ENCODE data around the gene DNAJB14. TPM values are rescaled to one million over a fixed set of nuclear protein-coding genes. Genes with fewer than 3 reads are reported as not detected.

DNAJB14 gene
- total RNA-seq, 1 donor from 2014 or later, result 60.5 TPM

- Histone ChIP-seq H3K27ac (ENCODE audit: low read depth, low read length) (no peak overlapping the region), H3K4me1 (ENCODE audit: insufficient read depth, low read length) (no peaks in the 10 kb centered on the region), H3K36me3 (ENCODE audit: insufficient read depth, low read length) (peaks cover 3% of the 10 kb centered on the region), H3K79me2 (ENCODE audit: insufficient read depth, low read length) (no peaks in the 10 kb centered on the region), H3K4me2 (ENCODE audit: low read length) (no peak overlapping the region), H2AFZ (ENCODE audit: low read depth, low read length) (no peak overlapping the region), H3K4me3 (ENCODE audit: insufficient read depth, low read depth, low read length) (no peak overlapping the region), H4K20me1 (ENCODE audit: insufficient read depth, low read length) (no peaks in the 10 kb centered on the region), H3K27me3 (ENCODE audit: insufficient read depth, low read length) (no peaks in the 10 kb centered on the region), H3K9ac (ENCODE audit: low read length) (no peak overlapping the region), H3K9me3 (ENCODE audit: insufficient read depth, low read depth, low read length) (no peaks in the 10 kb centered on the region)
- Mint-ChIP-seq H3K27me3 (ENCODE audit: low read depth, unreplicated experiment) (no peaks in the 10 kb centered on the region), H3K4me1 (ENCODE audit: low read depth, unreplicated experiment) (peaks cover 5% of the 10 kb centered on the region), H3K36me3 (ENCODE audit: low read depth, unreplicated experiment) (peaks cover 1% of the 10 kb centered on the region), H3K4me3 (ENCODE audit: unreplicated experiment) (no peak overlapping the region), H3K27ac (ENCODE audit: unreplicated experiment) (no peak overlapping the region), H3K9me3 (ENCODE audit: unreplicated experiment) (no peaks in the 10 kb centered on the region)
- no peak for TF ChIP-seq EZH2 (IDR thresholded peaks at IDR 0.05; ENCODE audit: insufficient read depth, low read length)
- TF ChIP-seq CTCF (IDR thresholded peaks at IDR 0.05; ENCODE audit: insufficient read depth, low read depth, low read length), result no peak
- no peak for DNase-seq (ENCODE audit: low read depth)
- FAIRE-seq, result no peak
Measured at GRCh38 chr4:99872570-99872969, 73.8 kb downstream of the DNAJB14 start.

- Histone ChIP-seq H2AFZ (ENCODE audit: low read depth, low read length) (peak overlapping the region; percentile 50), H3K4me2 (ENCODE audit: low read length) (peak overlapping the region; percentile 34), H3K27me3 (ENCODE audit: insufficient read depth, low read length) (no peaks in the 10 kb centered on the region), H3K4me1 (ENCODE audit: insufficient read depth, low read length) (no peaks in the 10 kb centered on the region), H3K9ac (ENCODE audit: low read length) (no peak overlapping the region), H3K4me3 (ENCODE audit: insufficient read depth, low read depth, low read length) (no peak overlapping the region), H3K36me3 (ENCODE audit: insufficient read depth, low read length) (no peaks in the 10 kb centered on the region), H4K20me1 (ENCODE audit: insufficient read depth, low read length) (no peaks in the 10 kb centered on the region), H3K9me3 (ENCODE audit: insufficient read depth, low read depth, low read length) (no peaks in the 10 kb centered on the region), H3K79me2 (ENCODE audit: insufficient read depth, low read length) (no peaks in the 10 kb centered on the region), H3K27ac (ENCODE audit: low read depth, low read length) (no peak overlapping the region)
- no peaks in the 10 kb centered on the region for H3K9me3 Mint-ChIP-seq (ENCODE audit: unreplicated experiment)
- FAIRE-seq (peak; percentile 88), DNase-seq (ENCODE audit: low read depth) (peak; percentile 40)
- H3K36me3 Mint-ChIP-seq (ENCODE audit: low read depth, unreplicated experiment), result no peaks in the 10 kb centered on the region
- H3K27ac Mint-ChIP-seq (ENCODE audit: unreplicated experiment), result peak overlapping the region; percentile 20
- no peaks in the 10 kb centered on the region for H3K27me3 Mint-ChIP-seq (ENCODE audit: low read depth, unreplicated experiment)
- peaks cover 7% of the 10 kb centered on the region for H3K4me1 Mint-ChIP-seq (ENCODE audit: low read depth, unreplicated experiment)
- H3K4me3 Mint-ChIP-seq (ENCODE audit: unreplicated experiment), result no peak overlapping the region
- TF ChIP-seq CTCF (IDR thresholded peaks at IDR 0.05; ENCODE audit: insufficient read depth, low read depth, low read length) (no peak), EZH2 (IDR thresholded peaks at IDR 0.05; ENCODE audit: insufficient read depth, low read length) (no peak)
Measured at GRCh38 chr4:99868126-99868596, 78.3 kb downstream of the DNAJB14 start.

DNA sequence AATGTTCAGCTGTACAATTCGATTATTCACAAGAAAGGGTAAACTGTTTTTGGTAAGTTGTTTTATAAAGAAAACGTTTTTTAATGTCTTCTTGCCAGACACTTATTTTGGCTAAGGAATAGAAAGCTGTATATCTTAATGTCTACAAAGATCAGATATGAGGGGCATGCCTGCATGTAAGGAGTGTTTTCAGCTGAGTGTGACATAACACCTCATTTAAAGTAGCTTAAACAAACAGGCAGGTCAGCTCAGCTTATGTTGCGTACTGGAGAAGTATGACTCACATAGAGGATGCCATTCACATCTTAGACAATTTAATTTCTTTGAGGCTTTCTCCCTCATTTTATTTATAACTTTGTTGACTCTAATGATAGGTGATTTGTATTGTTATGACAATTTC lies 82.6 kb downstream of the DNAJB14 start:
- no peaks in the 10 kb centered on the region for H3K36me3 Mint-ChIP-seq (ENCODE audit: low read depth, unreplicated experiment)

More for the DNA sequence above, 82.6 kb downstream of the DNAJB14 start:
- TF ChIP-seq EZH2 (IDR thresholded peaks at IDR 0.05; ENCODE audit: insufficient read depth, low read length), result no peak
- TF ChIP-seq CTCF (IDR thresholded peaks at IDR 0.05; ENCODE audit: insufficient read depth, low read depth, low read length), result no peak
- peak; percentile 12 for DNase-seq (ENCODE audit: low read depth)
- Histone ChIP-seq H3K79me2 (ENCODE audit: insufficient read depth, low read length) (no peaks in the 10 kb centered on the region), H2AFZ (ENCODE audit: low read depth, low read length) (no peak overlapping the region), H3K9me3 (ENCODE audit: insufficient read depth, low read depth, low read length) (no peaks in the 10 kb centered on the region), H3K4me3 (ENCODE audit: insufficient read depth, low read depth, low read length) (no peak overlapping the region), H4K20me1 (ENCODE audit: insufficient read depth, low read length) (no peaks in the 10 kb centered on the region), H3K4me2 (ENCODE audit: low read length) (no peak overlapping the region), H3K27me3 (ENCODE audit: insufficient read depth, low read length) (no peaks in the 10 kb centered on the region), H3K9ac (ENCODE audit: low read length) (no peak overlapping the region), H3K4me1 (ENCODE audit: insufficient read depth, low read length) (no peaks in the 10 kb centered on the region), H3K27ac (ENCODE audit: low read depth, low read length) (no peak overlapping the region), H3K36me3 (ENCODE audit: insufficient read depth, low read length) (no peaks in the 10 kb centered on the region)
- FAIRE-seq, result no peak
- no peaks in the 10 kb centered on the region for H3K9me3 Mint-ChIP-seq (ENCODE audit: unreplicated experiment)
- H3K27me3 Mint-ChIP-seq (ENCODE audit: low read depth, unreplicated experiment), result no peaks in the 10 kb centered on the region
- no peak overlapping the region for H3K4me3 Mint-ChIP-seq (ENCODE audit: unreplicated experiment)
- no peak overlapping the region for H3K27ac Mint-ChIP-seq (ENCODE audit: unreplicated experiment)
- peaks cover 7% of the 10 kb centered on the region for H3K4me1 Mint-ChIP-seq (ENCODE audit: low read depth, unreplicated experiment)

Data from astrocyte (in vitro differentiated cells and primary cell).